ENCODE measurements around the gene DYNLRB1.

The DYNLRB1 gene

DNA sequence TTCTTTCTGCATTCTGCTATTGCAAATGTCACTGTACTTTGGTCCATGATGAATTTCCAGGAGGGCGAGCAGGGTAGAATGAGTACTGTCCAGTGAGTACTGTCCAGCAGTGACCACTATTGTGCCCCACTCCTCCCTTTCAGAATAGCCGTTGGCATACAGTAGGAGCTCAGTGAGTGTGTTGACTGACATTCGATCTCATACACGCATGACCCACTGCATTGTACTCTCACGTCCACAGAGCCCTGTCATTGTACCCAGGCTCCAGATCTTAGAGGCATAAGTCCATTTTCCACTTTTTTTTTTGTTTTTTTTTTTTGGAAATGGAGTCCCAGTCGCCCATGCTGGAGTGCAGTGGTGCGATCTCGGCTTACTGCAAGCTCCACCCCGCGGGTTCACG lies 8.2 kb downstream of the DYNLRB1 start:
- Mint-ChIP-seq H3K36me3 (peaks cover 6% of the 10 kb centered on the region), H3K4me3 (no peak overlapping the region), H3K9me3 (no peaks in the 10 kb centered on the region), H3K27me3 (no peaks in the 10 kb centered on the region), H3K4me1 (peaks cover 40% of the 10 kb centered on the region), H3K27ac (no peak overlapping the region)

DNA sequence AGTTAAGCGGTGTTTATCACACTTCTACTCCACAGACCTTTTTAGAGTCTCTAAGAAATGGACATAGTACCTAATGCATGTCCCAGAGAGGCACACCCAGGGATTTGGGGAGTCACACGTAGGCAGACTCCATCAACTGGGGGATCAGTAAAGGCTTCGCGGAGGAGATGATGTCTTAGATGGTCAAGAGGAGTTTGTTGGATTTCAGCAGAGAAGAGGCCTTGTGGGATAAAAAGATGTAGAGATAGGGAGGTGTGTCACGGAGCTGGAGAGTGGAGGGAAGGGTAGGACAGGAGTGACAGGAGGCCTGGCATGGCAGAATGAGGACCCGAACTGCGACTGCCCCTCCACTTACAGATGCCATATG lies 9.1 kb downstream of the DYNLRB1 start:
- Mint-ChIP-seq H3K27ac (no peak overlapping the region), H3K4me1 (peaks cover 33% of the 10 kb centered on the region), H3K4me3 (no peak overlapping the region), H3K9me3 (no peaks in the 10 kb centered on the region), H3K36me3 (peaks cover 4% of the 10 kb centered on the region), H3K27me3 (no peaks in the 10 kb centered on the region)

DNA sequence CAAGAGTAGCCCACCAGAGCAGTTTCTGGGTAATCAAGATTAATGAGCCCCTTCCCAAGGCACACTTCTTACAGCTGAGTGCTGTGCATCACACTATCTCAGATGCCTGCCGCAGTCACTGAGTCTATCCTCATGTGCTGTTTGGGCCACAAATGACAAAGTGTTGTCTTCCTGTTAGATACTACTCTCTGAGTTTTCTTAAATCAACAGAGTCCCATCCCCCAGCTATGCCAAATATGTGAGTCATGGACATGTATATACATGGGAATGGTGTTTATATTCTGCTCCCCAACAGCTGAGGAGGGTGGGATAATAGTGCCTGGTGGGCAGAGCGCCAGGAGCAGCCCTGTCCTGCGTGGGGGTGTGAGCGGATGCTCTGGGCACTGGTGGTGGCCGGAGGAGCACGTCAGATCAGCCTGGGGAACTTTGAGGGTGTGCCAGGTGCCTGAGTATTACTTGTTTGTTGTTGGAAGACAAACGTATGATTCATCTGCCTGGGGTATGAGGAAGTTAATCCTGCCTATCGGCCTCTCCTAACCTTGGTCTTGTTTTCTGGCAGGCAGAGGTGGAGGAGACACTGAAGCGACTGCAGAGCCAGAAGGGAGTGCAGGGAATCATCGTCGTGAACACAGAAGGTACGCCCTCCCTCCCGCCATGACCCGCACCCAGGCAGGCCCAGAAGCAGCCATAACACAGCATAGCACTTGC lies 9.6 kb downstream of the DYNLRB1 start:
- Mint-ChIP-seq H3K36me3 (peaks cover 4% of the 10 kb centered on the region), H3K4me1 (peaks cover 33% of the 10 kb centered on the region), H3K27me3 (no peaks in the 10 kb centered on the region), H3K27ac (no peak overlapping the region), H3K9me3 (no peaks in the 10 kb centered on the region), H3K4me3 (no peak overlapping the region)

DNA sequence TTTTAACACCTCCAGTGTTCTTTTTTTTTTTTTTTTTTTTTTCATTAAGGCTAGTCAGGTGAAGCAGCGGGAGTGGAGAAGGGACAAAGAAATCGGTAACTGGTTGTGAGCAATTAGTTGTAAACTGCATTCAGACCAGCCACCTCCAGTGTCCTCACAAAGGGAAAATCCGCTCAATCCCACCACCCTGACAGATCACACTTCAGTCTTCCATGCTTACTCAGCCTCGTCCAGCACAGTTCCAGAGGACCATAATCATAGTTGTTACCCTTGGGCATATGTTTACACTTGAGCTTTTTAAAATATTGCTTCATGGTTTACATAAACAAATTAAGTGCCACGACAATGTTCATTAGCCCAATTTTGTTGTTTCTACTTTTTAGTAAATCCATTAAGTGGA lies 10.2 kb downstream of the DYNLRB1 start:
- Mint-ChIP-seq H3K9me3 (no peaks in the 10 kb centered on the region), H3K4me3 (no peak overlapping the region), H3K27me3 (no peaks in the 10 kb centered on the region), H3K27ac (peak overlapping the region; percentile 72), H3K4me1 (peaks cover 35% of the 10 kb centered on the region), H3K36me3 (peaks cover 4% of the 10 kb centered on the region)

DNA sequence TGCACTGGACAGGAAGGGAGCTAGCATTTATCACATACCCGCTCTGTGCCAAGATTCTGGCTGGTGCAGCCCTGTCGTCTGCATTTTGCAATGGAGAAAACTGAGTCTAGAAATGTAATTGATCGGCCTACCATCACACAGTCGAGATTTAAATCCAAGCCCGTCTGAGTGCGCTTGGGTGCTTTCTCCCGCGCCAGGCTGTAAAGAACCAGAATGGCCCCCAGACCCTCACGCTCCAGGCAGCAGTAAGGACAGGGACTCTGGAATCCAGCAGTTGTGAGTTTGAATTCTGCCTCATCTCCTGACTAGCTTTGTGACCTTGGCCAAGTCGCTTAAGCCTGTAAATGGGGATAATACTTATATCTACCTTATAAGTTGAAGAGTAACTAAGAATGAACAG lies 10.8 kb downstream of the DYNLRB1 start:
- Mint-ChIP-seq H3K4me3 (no peak overlapping the region), H3K36me3 (peaks cover 3% of the 10 kb centered on the region), H3K27ac (no peak overlapping the region), H3K4me1 (peaks cover 34% of the 10 kb centered on the region), H3K9me3 (no peaks in the 10 kb centered on the region), H3K27me3 (no peaks in the 10 kb centered on the region)

DNA sequence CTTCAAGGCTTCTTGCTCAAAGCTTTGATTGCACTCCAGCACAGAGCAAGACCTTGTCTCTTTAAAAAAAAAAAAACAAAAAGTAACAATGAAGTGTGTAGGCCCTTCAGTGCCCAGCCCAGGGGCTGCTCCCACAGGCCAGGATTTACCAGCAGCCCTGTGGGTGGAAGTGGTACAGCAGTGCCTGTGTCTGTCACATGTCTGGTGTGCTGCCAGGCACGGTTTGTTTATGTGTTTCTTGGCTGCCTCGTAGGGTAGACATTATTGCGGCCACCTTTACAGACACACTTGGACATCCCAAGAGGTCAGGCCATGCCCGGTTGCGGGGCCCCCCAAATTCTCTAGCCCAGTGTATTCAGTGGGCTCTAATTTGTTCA lies 12.7 kb downstream of the DYNLRB1 start:
- no peaks in the 10 kb centered on the region for H3K9me3 Mint-ChIP-seq
- peaks cover 17% of the 10 kb centered on the region for H3K4me1 Mint-ChIP-seq
- no peak overlapping the region for H3K4me3 Mint-ChIP-seq
- peaks cover 2% of the 10 kb centered on the region for H3K36me3 Mint-ChIP-seq
- no peaks in the 10 kb centered on the region for H3K27me3 Mint-ChIP-seq
- no peak overlapping the region for H3K27ac Mint-ChIP-seq

DNA sequence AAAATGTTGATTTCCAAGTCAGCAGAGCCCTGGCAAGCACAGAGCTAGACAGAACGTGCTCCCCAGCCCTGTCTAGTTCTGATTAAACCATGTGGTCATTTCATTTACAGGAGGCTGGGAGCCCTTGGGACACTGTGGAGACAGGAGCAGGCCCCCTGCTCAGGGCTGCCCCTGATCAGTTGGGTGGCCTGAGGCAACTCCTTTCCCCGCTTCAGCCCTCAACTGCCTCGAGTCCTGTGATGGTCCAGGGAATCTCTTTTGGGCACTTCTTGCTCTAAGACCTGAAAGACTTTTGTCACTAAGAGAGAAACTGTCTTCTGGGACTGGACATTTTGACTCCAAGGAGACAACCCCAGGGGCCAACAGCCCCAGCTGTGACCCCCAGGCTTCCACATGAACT lies 13.5 kb downstream of the DYNLRB1 start:
- H3K27me3 Mint-ChIP-seq, result no peaks in the 10 kb centered on the region
- no peaks in the 10 kb centered on the region for H3K9me3 Mint-ChIP-seq
- H3K27ac Mint-ChIP-seq, result peak overlapping the region; percentile 4
- H3K36me3 Mint-ChIP-seq, result peaks cover 2% of the 10 kb centered on the region
- peaks cover 9% of the 10 kb centered on the region for H3K4me1 Mint-ChIP-seq
- H3K4me3 Mint-ChIP-seq, result no peak overlapping the region

DNA sequence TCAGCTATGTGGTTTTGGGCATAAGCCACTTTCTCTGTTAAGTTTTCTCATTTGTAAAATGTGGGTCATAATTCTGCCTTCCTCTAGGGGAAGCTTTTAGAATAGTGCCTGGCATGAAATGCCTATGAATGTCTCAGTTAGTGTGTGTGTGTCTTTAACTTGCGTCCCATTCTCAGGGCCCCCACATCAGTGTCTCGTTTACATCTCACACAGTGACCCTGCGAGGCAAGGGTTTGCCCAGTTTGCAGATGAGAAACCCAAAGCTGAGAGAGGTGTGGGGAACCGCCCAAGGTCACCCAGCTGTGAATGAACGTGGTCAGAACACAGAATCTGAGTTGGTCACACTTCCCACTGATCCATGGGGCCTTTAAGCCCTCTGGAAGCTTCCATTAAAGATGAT lies 14.1 kb downstream of the DYNLRB1 start:
- Mint-ChIP-seq H3K36me3 (peaks cover 5% of the 10 kb centered on the region), H3K27ac (no peak overlapping the region), H3K27me3 (no peaks in the 10 kb centered on the region)

DNA sequence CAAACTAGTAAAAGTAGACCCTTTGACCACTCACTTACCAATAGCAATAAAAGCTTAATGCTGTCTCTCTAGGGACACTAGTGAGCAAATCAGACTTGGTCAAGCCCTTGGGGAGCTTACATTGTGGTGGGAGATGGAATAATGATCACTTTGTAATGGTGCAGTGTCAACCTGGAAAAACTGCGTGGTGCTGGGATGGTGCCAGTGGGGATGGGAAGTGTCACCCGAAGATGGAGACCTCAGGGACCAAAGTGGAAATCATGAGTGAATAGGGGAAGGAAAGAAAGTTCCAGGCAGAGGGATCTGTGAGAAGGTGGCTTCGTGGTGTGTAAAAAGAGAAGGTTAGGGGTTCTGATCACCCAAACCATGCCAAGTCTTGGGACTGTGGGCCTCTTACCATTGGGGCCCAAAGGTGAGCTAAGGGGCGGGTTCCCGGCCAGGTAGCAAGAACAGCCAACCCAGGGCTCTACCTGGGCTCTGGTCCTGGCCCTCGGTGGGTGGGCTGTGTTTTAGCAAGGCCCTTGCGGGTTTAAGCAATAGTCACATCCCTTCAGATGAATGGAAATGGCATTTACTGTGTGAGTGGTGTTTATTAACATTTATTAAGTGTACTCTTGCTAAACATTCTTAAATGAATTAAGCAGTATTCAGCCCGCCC lies 15.5 kb downstream of the DYNLRB1 start:
- no peak overlapping the region for H3K4me3 Mint-ChIP-seq
- H3K9me3 Mint-ChIP-seq, result no peaks in the 10 kb centered on the region
- H3K27ac Mint-ChIP-seq, result peak overlapping the region; percentile 53
- peaks cover 6% of the 10 kb centered on the region for H3K36me3 Mint-ChIP-seq
- no peaks in the 10 kb centered on the region for H3K27me3 Mint-ChIP-seq
- peaks cover 4% of the 10 kb centered on the region for H3K4me1 Mint-ChIP-seq

More for the DNA sequence above, 14.1 kb downstream of the DYNLRB1 start:
- no peaks in the 10 kb centered on the region for H3K9me3 Mint-ChIP-seq
- peaks cover 6% of the 10 kb centered on the region for H3K4me1 Mint-ChIP-seq
- no peak overlapping the region for H3K4me3 Mint-ChIP-seq

DNA sequence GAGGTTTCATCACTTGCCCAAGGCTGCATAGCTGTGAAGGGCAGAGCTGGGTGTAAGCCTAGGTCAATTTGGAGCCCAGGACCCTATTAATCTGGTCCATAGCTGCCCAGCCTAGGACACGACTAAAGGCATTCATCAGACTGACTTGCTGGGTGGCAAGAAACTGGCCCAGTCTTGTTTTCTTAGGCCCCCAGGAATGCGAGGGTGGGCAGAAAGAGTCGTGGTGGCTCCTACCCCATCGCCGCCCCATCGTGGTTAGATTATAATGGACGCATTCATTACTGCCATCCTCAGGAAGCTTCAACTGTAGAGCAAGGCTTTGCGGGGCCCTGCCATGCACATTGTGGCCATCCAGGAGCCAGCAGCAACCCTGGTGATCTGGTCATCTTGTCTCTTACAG lies 16.1 kb downstream of the DYNLRB1 start:
- Mint-ChIP-seq H3K4me3 (no peak overlapping the region), H3K27ac (no peak overlapping the region), H3K4me1 (peaks cover 4% of the 10 kb centered on the region), H3K9me3 (no peaks in the 10 kb centered on the region), H3K36me3 (peaks cover 9% of the 10 kb centered on the region), H3K27me3 (no peaks in the 10 kb centered on the region)

DNA sequence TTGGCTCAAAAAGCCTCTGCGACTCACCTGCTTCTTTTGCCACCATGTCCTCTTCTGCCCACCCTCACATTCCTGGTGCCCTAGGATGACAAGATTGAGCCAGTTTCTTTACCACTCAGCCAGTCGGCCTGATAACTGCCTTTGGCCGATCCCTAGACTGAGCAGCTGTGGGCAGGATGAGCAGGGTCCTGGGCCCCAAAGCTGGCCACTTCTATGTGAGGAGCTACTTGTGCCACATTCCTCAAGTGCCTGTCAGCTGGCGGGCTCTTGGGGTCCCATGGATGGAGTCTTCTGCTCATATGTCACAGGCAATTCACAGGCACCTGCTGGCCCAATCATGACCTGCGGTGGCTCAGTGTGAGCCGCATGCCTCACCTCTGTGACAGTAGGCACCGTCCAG lies 16.5 kb downstream of the DYNLRB1 start:
- H3K36me3 Mint-ChIP-seq, result peaks cover 9% of the 10 kb centered on the region
- H3K4me1 Mint-ChIP-seq, result peaks cover 4% of the 10 kb centered on the region
- H3K27me3 Mint-ChIP-seq, result no peaks in the 10 kb centered on the region
- H3K27ac Mint-ChIP-seq, result no peak overlapping the region
- no peaks in the 10 kb centered on the region for H3K9me3 Mint-ChIP-seq
- H3K4me3 Mint-ChIP-seq, result no peak overlapping the region

DNA sequence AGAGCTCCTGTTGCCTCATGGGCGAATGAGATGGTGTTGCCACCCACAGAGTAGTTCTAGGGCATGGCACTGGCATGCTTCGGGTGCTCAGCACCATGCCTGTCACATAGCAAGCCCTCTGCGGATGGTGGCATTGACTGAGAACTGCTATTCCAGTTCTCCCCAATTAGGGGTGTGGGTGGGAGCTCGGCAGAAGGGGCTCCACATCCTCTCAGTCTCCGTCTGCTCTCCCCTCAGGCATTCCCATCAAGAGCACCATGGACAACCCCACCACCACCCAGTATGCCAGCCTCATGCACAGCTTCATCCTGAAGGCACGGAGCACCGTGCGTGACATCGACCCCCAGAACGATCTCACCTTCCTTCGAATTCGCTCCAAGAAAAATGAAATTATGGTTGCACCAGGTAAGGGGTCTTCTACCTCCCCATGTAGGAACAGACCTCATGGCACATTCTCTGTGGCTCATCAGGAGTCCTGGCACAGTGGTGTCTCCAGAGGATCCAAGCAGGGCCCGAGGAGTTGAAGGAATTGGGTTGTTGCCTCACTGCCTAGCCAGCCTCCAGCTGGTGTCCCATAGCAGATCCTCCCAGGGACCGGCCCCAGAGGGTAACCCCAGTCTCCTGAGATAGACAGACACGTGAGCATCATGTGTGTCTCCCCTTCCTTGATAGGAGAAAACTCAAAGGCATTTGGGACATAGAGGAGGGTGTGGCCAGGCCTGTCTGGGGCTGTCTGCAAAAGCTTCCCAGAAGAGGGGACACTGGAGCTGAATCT lies 18.4 kb downstream of the DYNLRB1 start:
- no peak overlapping the region for H3K4me3 Mint-ChIP-seq
- peaks cover 9% of the 10 kb centered on the region for H3K4me1 Mint-ChIP-seq
- H3K27ac Mint-ChIP-seq, result no peak overlapping the region
- H3K9me3 Mint-ChIP-seq, result no peaks in the 10 kb centered on the region
- no peaks in the 10 kb centered on the region for H3K27me3 Mint-ChIP-seq
- H3K36me3 Mint-ChIP-seq, result peaks cover 9% of the 10 kb centered on the region

DNA sequence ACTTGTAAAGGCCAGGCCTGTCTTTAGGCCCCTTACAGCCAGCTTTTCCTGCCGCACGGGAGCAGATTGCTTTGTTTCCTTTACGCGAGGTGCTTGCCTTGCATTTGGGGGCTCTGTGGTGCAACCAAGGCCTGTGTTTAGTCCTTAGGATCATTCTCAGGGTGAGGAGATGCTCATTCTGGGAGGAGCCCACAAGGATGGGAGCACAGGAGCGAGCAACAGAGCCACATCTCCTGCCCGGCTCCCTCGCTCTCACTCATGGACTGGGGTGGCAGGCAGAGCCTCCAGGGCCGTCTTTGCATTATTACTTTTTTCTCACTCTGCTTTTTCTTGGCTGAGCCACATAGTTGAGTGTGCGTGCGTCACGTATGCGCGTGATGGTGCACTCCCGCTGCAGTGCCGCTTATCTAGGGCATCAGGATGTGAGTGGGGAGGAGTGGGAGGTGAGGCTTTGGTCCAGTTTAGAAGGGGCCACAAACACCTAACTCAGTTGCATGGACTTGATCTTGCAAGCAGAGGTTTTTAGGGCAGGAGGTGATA lies 19.1 kb downstream of the DYNLRB1 start:
- Mint-ChIP-seq H3K4me3 (no peak overlapping the region), H3K27me3 (no peaks in the 10 kb centered on the region), H3K4me1 (peaks cover 10% of the 10 kb centered on the region), H3K36me3 (peaks cover 9% of the 10 kb centered on the region), H3K9me3 (no peaks in the 10 kb centered on the region), H3K27ac (no peak overlapping the region)

DNA sequence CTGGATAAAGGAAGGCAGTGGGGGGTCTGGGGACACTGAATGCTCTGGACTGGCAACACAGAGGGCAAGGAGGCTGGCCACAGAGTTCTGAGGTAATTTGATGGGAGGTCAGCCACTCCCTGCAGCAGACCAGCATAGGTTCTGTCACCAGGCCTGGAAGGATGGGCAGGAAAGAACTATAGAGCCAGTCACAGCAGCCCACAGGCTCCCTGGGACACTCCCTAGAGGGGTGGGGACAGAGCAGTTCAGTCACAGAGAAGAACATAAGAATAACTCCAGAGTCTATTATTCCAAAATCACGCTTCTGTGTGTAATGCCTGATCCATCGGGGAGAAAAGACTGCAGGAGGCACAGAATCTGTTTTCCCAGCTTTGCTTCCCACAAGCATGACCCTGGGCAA lies 19.6 kb downstream of the DYNLRB1 start:
- H3K27ac Mint-ChIP-seq, result no peak overlapping the region
- peaks cover 15% of the 10 kb centered on the region for H3K4me1 Mint-ChIP-seq

DNA sequence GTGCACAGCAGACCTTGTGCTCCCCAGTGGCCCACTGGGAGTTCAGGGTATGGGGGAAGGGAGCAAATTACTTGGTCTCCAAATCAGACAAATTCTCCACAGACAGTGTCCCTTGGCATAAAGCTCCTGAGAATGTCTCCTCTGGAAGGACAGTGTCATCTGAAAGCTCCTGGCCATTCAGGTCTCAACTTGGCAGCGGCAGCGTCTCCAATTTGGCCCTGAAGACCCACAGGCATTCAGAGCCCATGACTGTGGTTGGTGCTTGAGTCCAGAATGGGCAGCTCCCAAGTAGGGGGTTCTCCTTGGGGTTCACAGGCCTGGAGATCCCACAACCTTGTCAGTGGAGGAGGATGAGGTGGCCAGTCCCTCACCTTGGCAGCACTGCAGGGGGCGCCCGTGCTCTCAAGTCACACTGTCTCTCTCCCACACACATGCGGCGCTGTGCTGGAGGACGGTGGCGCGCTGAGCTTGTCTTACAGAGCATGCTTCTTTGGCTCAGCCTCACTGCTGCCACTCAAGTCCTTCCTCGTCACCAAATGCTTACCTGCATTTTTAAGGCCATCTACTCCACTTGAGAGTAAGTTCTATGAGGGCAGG lies 20.7 kb downstream of the DYNLRB1 start:
- Mint-ChIP-seq H3K4me1 (peaks cover 20% of the 10 kb centered on the region), H3K9me3 (no peaks in the 10 kb centered on the region), H3K27ac (no peak overlapping the region), H3K27me3 (no peaks in the 10 kb centered on the region), H3K36me3 (peaks cover 9% of the 10 kb centered on the region), H3K4me3 (no peak overlapping the region)

More for the DNA sequence above, 19.6 kb downstream of the DYNLRB1 start:
- H3K27me3 Mint-ChIP-seq, result no peaks in the 10 kb centered on the region
- H3K36me3 Mint-ChIP-seq, result peaks cover 9% of the 10 kb centered on the region
- H3K4me3 Mint-ChIP-seq, result no peak overlapping the region
- H3K9me3 Mint-ChIP-seq, result no peaks in the 10 kb centered on the region
